GM18873 (cell line): Measurements from ENCODE around the gene SMIM41.

ENCODE experiments used
- ATAC-seq: cut with Tn5 transposase; IDR thresholded peaks from one replicate; pipeline ENCODE4 v1.9.1; 2021; ENCODE audit warnings: mild to moderate bottlenecking, moderate library complexity, moderate number of reproducible peaks; ENCODE audit not compliant: unreplicated experiment, low FRiP score

Gene SMIM41

DNA sequence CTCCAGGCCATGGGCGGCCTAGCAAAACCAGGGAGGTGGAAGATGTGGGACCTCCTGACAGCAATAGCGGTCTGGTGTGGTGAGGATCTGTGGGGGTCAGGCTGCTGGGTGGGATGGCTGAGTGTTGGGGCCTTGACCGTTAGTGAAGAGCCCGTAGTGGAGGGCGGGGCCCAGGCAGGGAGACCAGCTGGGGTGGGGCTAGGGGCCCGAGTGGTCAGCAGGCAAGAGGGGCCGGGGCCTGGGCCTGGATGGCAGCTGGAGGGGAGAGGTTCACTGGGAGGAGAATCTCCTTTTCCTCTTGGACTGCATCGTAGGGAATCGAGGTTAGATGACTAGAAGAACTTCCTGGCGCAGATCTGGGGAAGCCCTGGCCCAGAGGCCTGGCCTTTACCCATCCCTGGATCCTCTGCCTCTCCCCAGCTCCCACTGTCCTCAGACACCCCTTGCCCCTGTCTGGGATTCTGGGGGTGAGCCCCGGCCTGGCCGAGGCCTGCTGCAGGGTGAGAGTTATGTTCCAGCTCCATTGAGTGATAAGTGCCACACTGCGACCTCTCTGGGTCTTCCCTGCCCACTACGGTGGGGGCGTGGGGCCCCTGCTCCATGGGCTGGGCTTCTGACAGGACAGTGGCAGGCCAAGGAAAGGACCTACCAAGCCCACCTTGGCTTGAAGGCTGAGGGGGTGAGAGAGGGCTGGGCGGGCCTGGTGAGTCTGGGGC lies 65.2 kb downstream of the SMIM41 start:
- ATAC-seq, result no peak

GRCh38 chr12:52145228-52146088 lies 66.0 kb downstream of the SMIM41 start:
- ATAC-seq, result no peak

DNA sequence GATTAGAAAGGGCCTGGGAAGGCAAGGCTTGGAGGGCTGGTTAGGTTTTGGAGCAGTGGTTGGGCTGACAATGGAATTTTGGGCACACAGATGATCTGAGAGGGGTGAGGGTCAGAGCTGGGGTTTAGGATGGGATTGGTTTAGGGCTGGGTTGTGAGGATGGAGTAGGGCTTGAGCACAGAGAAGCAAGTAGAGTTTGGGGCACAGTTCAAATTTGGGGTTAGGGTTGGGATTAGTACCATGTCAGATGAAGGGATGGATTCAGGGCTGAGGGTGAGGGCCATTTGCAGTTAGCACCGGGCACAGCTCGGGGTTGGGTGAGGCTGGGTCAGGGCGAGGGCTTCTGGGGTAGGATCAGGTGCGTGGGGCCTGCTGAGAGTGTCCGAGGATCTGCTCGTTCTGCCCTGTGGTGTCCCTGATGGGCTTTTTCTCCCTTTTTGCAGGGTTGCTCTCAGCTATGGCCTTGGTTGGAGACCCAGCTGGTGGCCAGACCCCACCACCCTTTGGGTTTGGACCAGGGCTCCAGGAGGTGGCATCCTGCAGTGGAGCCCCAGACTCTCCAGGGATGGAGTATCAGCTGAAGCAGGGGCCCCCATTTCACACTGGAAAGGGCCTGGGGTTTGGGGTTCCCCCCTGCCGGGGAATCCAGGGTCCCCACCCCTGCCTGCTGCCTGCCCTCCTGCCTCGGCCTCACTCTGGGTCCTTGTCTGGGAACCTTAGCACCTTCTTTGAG lies 66.8 kb downstream of the SMIM41 start:
- ATAC-seq, result no peak

GRCh38 chr12:52146822-52147366 lies 67.4 kb downstream of the SMIM41 start:
- ATAC-seq, result no peak

DNA sequence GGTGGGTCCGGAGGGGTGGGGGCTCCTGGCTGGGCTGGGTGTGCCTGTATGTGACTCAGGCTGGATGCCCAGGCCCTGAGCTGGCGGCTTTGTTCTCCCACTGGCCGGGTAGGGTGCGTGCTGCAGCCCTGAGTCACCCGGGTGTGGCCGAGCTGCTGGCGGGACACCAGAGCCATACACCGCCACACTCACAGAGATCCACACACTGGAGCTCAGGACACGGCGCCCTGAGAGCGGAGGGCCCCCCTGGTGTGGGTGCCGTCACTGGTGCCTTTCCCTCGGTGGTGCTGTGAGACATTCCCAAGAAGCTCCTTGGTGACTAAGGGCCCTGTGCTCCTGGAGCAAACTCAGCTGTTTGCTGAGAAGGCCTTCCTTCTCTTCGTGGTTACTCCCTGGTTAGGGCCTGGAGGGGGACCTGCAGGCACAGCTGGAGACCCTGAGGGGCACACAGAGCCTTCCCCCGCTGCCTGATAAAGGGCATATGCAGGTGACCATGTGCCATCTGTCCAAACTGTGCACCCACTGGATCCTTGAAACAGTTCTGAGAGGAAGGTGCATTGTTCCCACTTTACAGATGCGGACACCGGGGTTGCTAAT lies 68.0 kb downstream of the SMIM41 start:
- no peak for ATAC-seq

DNA sequence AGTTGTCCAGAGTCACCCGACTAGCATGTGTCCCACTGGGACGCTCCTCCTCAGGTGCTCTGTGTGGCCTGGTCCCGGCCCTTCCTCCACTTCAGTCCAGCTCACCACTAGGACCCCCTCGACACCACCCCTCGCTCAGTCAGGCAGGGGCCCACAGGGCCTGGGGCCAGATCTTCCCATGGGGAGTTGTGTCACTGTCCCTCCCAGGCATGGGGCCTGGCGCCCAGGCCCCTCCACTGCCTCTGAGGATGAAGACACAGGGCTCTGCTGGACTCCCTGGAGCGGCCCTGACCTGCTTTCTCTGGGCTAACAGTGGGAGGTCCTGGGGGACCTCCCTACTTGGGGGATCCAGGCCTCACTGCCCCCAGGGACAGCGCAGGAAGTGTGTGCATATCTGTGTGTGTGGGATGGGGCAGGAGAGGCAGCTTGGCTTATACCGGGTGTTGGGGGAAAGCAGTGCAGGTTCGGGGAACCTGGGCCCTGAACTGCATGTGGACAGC lies 68.5 kb downstream of the SMIM41 start:
- no peak for ATAC-seq

DNA sequence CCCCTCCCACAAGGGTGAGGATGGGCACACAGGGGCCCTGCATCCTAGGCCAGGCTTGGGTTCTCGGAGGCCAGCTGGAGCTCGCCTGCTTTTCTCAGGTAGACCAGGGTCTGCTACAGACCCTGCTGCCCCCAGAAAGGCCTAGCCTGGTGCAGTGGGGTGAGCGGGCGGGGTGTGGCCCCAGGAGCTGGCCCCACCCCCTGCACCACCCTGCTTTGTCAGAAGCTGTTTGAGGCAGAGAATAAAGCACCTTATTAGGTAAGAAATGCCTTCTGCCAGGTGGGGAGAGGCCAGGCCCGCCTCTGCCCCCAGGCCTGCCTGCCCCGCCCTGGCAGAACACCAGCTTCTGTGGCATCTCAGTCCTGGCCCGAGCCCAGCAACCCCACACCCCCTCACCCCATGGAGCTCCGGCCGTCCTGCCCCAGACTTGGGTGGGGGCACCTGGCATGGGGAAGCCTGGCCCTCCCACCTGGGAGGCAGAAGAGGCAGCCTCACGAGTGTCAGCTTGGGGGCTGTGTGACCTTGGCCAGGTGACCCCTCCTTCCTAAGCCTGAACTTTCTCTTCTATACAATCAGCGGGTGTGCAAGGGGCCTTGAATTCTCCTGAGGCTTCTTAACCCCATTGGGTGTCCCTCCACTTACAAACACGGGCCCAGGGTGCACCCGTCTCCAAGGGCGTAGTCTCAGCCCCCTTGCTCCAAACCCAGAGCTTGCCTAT lies 69.1 kb downstream of the SMIM41 start:
- ATAC-seq, result no peak

- ATAC-seq, result no peak
Measured at GRCh38 chr12:52149182-52149641, 69.7 kb downstream of the SMIM41 start.

DNA sequence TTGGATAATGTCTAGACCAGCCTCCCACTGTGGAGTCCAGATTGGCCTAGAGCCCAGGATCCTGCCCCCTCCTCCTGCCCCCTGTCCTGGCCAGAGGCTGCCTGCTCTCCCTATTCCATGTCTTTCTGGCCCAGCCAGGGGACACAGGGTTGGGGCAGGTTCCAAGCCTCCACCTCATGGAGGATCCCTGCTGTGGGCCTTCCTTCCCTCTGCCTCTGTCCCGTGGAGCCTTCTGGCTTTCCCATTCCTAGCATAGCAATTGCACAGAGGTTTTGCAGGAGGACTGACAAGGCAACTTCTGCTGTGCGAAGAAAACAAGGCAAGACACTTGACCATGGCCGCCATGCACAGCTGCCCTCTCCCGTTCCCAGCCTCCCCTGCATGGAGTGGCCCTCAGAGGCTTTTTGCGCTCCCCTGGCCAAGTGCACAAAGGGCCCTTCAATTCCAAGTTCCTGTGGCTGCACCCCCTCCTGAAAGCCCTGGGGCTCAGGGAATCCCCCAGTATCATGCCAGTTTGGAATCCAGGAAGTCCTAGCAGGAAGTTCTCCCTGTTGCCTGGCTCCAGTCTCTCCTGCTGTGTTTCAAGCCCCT lies 70.2 kb downstream of the SMIM41 start:
- no peak for ATAC-seq

DNA sequence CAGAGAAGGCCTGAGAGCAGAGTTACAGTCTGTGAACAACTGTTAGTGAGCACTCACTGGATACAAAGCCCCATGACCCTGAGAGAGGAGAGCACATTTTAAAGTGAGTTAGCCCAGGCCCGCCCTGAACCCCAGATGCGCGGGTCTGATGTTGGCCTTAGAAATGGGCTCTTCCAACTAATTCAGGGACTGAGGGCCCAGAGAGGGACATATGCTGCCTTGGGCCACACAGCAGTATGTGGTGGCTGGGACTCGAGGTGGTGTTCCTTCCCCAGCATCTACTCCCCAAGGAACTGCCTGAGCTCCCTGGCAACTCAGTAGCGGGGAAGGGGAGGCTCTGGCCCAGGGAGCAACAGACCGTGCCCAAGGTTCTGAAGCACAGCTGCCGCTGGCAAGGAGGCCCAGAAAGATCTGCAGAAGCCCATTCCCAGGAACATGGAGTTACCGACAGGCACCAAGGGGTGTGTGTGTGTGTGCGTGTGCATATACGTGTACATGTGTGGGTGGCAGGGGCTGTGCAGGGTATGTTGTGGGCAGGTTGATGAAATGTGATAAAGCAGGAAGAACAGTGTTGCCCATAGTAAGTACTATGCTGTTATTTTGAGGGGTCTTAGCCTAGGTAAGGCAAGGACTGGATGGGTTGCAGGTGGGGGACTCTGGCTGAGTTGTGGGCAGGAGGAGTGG lies 71.8 kb downstream of the SMIM41 start:
- ATAC-seq, result no peak

GRCh38 chr12:52151837-52152783 lies 72.6 kb downstream of the SMIM41 start:
- no peak for ATAC-seq

GRCh38 chr12:52152905-52153317 lies 73.4 kb downstream of the SMIM41 start:
- no peak for ATAC-seq

DNA sequence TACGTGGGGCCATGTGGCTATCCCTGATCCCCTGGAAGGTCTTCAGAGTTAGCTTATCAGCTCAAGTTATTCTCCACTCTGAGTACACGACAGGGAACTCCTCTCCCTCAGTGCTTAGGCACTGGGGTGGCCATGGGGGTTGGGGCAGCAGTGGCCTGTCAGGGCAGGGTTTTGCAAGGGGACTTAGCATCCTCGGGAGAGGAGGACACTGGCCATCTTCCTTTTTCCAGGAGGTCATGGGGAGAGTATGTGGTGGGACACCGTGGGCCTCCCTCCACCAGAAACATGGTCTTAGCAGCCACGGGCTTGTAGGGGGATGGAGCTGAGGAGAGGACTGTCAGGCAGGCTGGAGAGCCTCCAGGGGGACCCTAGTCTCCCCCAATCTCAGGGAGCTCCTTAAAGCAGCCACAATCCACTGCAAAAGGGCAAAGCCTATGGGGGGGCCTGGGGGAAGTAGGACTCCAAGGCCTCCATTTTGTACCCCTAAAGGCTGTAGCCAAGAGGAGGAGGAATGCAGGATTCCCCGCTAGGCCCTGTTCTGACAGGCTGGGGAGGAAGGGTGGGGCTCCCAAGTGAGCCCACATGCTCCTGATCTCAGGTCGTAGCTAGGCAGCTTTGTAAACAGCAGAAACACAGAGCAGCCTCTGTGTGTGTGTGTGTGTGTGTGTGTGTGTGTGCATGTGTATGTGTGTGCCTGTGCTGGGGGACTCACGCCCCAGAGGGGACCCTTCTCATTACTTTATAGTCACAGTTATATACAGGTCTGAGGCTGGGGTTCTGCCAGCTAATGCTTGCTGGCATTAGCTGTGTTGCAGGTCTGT lies 75.8 kb downstream of the SMIM41 start:
- ATAC-seq, result no peak

DNA sequence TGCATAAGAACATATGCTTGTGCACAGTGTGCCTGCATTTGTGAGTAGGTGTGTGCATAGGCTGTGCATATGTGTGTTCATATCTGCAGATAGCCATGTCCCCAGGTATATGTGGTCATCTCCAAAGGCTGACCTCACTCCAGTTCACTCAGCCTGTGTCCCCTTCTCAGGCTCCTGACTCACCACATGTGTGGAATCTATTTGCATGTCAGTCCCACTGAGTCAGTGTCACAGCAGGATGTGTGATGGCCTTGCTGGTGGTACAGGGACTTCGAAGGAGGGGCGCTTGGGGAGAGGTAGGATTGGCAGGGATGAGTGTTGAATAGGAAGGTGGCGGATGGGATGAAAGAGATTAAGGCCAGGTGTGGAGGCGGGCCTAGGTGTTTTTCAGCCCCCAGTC lies 76.8 kb downstream of the SMIM41 start:
- ATAC-seq, result no peak

- no peak for ATAC-seq
Measured at GRCh38 chr12:52156757-52157565, 77.5 kb downstream of the SMIM41 start.
